Thyroid gland (tissue), 4 donors: ENCODE measurements around the gene AMZ1.

Experiments
- POLR2A ChIP-seq, 2 donors: fragments of 450-650 bp; IDR thresholded peaks; one replicate each; pipeline ENCODE4 v1.6.1; 2017; ENCODE audit warnings: antibody characterized with exemption in 2 of 2, mild to moderate bottlenecking in 2 of 2, moderate library complexity in 1 of 2
- TF ChIP-seq, protein P1 (sequence below), 6 experiments: fragments of 200-600 bp in 3 of 6; fragments of 450-650 bp in 3 of 6; sonication (generic) in 3 of 6; IDR thresholded peaks; one replicate each; pipeline ENCODE4 v1.5.1; 2016 to 2019; ENCODE audit warnings: antibody characterized with exemption in 6 of 6, mild to moderate bottlenecking in 2 of 6, inconsistent platforms in 1 of 6, moderate library complexity in 1 of 6

DNA sequence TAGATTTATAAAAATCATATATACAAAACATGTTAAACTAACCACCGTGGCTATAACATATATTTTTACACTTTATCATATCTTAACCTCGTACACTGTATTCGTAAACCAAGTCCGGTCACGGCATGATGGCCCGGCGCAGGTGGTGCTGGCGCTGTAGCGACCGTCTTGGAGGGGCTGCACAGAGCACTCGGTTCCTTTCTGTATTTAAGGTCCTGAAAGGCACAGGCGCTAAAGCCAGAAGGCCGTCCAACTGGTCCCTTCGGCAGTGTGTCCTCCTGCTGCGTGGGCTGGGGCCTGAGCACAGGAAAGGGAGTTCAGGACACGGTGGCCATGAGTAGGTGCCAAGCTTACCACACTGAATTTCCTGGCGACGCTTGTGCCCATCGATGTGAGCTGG, 33.8 kb downstream of the AMZ1 start:
- TF ChIP-seq, protein P1, sequence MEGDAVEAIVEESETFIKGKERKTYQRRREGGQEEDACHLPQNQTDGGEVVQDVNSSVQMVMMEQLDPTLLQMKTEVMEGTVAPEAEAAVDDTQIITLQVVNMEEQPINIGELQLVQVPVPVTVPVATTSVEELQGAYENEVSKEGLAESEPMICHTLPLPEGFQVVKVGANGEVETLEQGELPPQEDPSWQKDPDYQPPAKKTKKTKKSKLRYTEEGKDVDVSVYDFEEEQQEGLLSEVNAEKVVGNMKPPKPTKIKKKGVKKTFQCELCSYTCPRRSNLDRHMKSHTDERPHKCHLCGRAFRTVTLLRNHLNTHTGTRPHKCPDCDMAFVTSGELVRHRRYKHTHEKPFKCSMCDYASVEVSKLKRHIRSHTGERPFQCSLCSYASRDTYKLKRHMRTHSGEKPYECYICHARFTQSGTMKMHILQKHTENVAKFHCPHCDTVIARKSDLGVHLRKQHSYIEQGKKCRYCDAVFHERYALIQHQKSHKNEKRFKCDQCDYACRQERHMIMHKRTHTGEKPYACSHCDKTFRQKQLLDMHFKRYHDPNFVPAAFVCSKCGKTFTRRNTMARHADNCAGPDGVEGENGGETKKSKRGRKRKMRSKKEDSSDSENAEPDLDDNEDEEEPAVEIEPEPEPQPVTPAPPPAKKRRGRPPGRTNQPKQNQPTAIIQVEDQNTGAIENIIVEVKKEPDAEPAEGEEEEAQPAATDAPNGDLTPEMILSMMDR (IDR thresholded peaks at IDR 0.05) = no peak
- no peak for TF ChIP-seq POLR2A (IDR thresholded peaks at IDR 0.05)
